ENCODE measurements around the gene PCP4L1.
"Not testable (repeated sequence)": the region's sequence is repeated elsewhere in the genome, so short reads cannot be mapped to it uniquely, and the experiment has no call there.

The PCP4L1 gene

GRCh38 chr1:161258439-161259344 lies at the start of gene PCP4L1:
Gene PCP4L1 (plus strand): TSS chr1:161258745. CDS start chr1:161258975, 230 bp downstream.
- peak; percentile 14 for DNase-seq (ENCODE audit: low spot score)

GRCh38 chr1:161209790-161210409 lies 48.6 kb upstream of the PCP4L1 start:
- DNase-seq (ENCODE audit: low spot score) = peak; percentile 69

DNA sequence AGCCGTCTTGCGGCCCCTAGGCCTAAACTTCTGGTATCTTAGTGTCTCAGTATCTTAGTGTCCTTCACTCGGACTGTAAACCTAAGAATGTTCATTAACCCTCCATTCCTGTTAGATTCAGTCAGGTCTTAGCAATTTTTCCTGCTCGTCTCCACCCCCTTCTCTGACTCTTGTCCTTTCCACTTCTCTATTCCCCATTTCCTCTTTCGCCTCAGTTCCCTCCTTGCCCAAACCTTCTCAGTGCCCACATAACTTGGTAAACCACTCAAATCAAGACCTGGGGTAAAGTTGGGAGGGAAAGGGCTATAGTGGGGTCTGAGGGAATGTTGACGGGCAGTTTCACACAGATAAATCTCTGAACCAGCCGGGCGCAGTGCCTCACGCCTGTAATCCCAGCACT lies 44.2 kb upstream of the PCP4L1 start:
- no peak for DNase-seq (ENCODE audit: low spot score)

DNA sequence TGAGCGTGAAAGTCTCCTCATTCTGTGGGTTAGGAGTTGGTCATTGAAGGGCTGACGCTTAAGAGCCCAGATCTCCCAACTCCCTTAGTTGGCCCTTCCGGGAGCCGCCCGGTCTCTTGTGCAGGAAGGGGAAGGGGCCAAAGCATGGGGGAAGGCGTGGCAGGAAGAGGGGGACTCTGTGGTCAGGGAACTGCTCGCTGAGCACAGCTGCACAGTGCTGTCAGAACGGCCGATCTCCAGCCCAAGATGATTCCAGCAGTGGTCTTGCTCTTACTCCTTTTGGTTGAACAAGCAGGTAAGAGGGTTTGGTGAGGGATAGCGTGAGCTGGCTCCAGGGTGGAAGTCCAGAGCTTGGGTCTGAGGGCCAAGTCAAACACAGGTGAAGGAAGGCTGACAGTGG lies 43.5 kb upstream of the PCP4L1 start, which contains the start of gene FCER1G:
TSS of gene FCER1G (plus strand) at position 220 of the 400 bp plus-strand sequence. CDS start at position 247, 27 bp downstream.
- DNase-seq (ENCODE audit: low spot score) = no peak

DNA sequence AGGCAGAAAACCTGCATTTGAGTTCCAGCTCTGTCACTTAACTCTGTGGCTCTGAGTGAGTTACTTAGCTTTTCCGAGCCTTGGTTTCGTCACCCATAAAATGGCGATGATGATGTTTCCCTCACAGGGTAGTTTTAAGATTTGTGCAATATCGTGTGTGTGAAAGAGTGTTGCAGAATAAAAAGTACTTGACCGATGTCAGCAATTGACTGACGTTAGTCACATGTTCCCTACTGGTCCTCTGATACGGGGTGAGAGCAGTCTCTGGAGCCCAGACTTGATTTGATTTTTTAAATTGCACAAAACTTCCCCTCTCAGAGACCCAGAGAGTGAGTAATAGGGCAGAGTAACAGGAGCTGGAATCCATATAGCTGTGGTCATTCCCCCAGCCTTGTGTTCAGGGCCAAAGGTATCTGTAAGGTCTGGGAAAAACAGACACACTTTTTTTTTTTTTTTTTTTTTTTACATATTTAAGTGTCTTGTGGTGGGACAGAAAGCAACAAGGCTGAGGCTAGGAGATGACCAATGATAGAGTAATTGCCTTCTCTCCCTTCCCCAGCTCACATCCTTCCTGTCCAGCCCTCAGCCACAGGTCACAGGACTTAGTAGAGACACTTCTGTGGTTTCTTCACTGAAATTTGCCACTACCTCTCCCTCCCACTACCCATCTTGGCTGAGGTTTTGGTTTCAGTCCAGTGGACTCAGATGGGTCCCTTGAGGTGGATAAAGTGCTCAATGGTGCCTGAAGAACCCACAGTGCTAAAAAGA lies 41.4 kb upstream of the PCP4L1 start:
- no peak for DNase-seq (ENCODE audit: low spot score)

- DNase-seq (ENCODE audit: low spot score) = no peak
Measured at GRCh38 chr1:161217831-161218230, 40.7 kb upstream of the PCP4L1 start.

- no peak for DNase-seq (ENCODE audit: low spot score)
Measured at GRCh38 chr1:161218301-161219077, 40.1 kb upstream of the PCP4L1 start.

DNA sequence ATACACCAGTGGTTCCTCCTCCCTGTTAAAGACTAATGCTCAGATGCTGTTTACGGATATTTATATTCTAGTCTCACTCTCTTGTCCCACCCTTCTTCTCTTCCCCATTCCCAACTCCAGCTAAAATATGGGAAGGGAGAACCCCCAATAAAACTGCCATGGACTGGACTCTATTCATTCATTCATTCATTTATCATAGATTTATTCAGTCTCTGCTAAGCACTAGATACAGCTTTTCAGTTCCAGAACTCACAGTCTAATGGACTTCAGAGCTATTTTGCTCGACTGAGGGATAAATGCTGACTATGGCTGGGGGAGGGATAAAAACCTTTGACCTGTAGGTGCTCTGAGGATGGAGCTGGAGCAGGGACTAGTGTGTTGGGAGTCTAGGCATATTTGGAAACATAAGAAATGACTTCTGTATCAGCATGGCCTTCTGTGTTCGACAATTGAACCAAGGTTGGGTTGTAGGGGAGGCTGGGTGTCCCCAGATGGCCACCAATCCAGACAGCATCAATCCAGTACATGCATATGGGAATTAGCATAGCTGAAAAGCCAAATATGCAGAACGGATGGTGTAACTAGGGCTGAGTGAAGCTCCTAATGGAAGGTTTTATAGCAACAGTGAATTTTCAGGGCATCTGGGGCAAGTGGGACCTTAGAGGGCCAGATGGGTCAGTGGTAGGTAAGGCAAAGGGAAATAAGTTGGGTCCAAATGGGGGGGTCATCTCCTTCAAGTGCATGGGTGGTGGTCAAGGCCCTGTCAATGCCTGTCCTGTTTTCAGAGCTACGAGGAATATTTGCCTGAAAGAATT lies 39.3 kb upstream of the PCP4L1 start:
- no peak for DNase-seq (ENCODE audit: low spot score)

GRCh38 chr1:161220002-161220401 lies 38.5 kb upstream of the PCP4L1 start:
- no peak for DNase-seq (ENCODE audit: low spot score)

GRCh38 chr1:161222175-161223019 lies 36.1 kb upstream of the PCP4L1 start:
- no peak for DNase-seq (ENCODE audit: low spot score)

GRCh38 chr1:161223805-161224694 lies 34.5 kb upstream of the PCP4L1 start:
- DNase-seq (ENCODE audit: low spot score) = no peak

DNA sequence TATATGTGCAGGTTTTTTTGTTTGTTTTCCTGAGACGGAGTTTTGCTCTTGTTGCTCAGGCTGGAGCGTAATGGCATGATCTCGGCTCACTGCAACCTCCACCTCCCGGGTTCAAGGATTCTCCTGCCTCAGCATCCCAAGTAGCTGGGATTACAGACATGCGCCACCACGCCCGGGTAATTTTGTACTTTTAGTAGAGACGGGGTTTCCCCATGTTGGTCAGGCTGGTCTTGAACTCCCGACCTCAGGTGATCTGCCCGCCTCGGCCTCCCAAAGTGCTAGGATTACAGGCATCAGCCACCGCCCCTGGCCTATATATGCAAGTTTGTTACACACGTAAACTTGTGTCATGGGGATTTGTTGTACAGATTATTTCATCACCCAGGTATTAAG lies 33.9 kb upstream of the PCP4L1 start:
- DNase-seq (ENCODE audit: low spot score) = not testable (repeated sequence)

DNA sequence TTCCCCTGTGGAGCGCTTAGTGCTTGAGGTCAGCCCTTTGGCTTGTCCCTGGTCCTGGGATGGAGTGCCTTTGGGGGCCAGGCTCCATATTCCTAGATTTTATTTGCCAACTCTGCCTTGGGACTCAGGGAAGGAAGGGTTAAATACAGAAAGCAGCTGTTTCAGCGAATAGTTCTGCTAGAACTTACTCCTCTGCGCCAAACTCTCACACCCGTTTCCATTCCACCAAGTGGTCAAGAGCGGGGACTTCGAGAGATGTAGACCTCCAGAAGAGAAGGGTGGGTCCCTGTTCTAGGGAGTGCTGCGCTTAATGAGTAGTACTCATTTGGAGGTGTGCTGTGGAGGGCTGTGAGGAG lies 33.4 kb upstream of the PCP4L1 start:
- DNase-seq (ENCODE audit: low spot score) = no peak

GRCh38 chr1:161225534-161226319 lies 32.8 kb upstream of the PCP4L1 start, which contains the start of gene TOMM40L:
Gene TOMM40L (plus strand): TSS chr1:161226060. CDS start chr1:161226490, 430 bp downstream.
- peak; percentile 97 for DNase-seq (ENCODE audit: low spot score)

- no peak for DNase-seq (ENCODE audit: low spot score)
Measured at GRCh38 chr1:161226320-161226711, 32.2 kb upstream of the PCP4L1 start.

- DNase-seq (ENCODE audit: low spot score) = no peak
Measured at GRCh38 chr1:161226759-161227158, 31.8 kb upstream of the PCP4L1 start.

DNA sequence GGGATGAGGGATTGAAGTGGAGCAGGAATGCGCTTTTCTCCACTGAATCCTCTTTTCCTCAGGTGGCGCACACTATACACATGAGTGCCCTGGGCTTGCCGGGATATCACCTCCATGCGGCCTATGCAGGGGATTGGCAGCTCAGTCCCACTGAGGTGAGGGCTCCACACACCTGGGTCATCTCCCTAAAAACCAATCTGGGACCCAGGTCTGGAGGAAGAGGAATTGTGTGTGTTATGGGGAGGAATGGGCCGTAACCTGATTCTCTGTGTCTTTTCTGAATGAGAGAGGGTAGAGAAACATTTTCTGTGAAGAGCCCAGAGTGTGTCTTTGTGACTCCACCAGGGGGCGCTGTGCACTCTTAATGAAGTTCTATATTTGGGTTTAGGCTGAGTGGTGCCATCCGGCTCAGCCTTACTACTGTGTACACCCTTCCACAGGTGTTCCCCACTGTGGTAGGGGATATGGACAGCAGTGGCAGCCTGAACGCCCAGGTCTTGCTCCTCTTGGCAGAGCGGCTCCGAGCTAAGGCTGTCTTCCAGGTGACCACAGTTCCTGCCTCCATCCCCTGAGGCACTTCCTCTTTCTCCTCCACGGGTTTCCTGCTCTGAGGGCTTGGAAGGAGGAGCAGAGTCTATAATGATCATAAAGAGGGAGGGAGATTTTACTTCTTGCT lies 31.2 kb upstream of the PCP4L1 start:
- peak; percentile 85 for DNase-seq (ENCODE audit: low spot score)

All from CD4-positive, alpha-beta T cell treated with Interleukin-6 at 100 ng/mL for 8 hours (primary cell).